T-cell (primary cell): Measurements from ENCODE around the gene ZFP57. TPM values are rescaled to one million over a fixed set of nuclear protein-coding genes. Genes with fewer than 3 reads are reported as not detected.

Source experiments
- ATAC-seq, 4 experiments: fragments of 200-7000 bp in 3 of 4; fragments of 150-1000 bp in 1 of 4; cut with Tn5 transposase; replicated peaks in 1 of 4; 1 replicate in 3 of 4; 2 replicates in 1 of 4; pipeline ENCODE4 v1.10.0; 2021; ENCODE audit warnings: moderate library complexity in 3 of 4, mild to moderate bottlenecking in 2 of 4, moderate number of reproducible peaks in 1 of 4
- CTCF ChIA-PET, 2 donors: fragments of 300-600 bp; sonication (Branson Sonifier 250); formaldehyde crosslinking; loops; one replicate each; lab custom pipeline; 2022; ENCODE audit warnings: antibody characterized with exemption in 2 of 2; lab: Charles Lee
- POLR2A ChIA-PET, 2 donors: fragments of 300-600 bp; sonication (Branson Sonifier 250); formaldehyde crosslinking; loops; one replicate each; lab custom pipeline; 2022; ENCODE audit warnings: antibody characterized with exemption in 2 of 2; lab: Charles Lee
- DNase-seq, 35 experiments: peaks; one replicate each; pipeline versions ENCODE4 v3.0.0 to v3.0.0-alpha.2; 2013 to 2023
- H3K27ac ChIP-seq: one replicate; pipeline ENCODE4 v1.5.1; 2013; ENCODE audit warnings: low read length
- H3K27me3 ChIP-seq, 2 experiments: replicated peaks in 1 of 2; 1 replicate in 1 of 2; 2 replicates in 1 of 2; pipeline versions ENCODE4 v1.6.1 to v1.7.0; 2013; ENCODE audit warnings: low read length in 1 of 2, mixed read lengths in 1 of 2; ENCODE audit not compliant: control insufficient read depth in 2 of 2, insufficient read depth in 2 of 2; ENCODE audit errors: extremely low read depth in 1 of 2
- H3K36me3 ChIP-seq, 2 donors: 1 replicate in 1 of 2; 2 replicates in 1 of 2; pipeline versions ENCODE4 v1.6.1 to v1.7.0; 2013; ENCODE audit warnings: low read length in 1 of 2; ENCODE audit not compliant: control insufficient read depth in 2 of 2, insufficient read depth in 1 of 2; ENCODE audit errors: extremely low read depth in 1 of 2
- H3K4me1 ChIP-seq, 2 experiments: 1 replicate in 1 of 2; 2 replicates in 1 of 2; pipeline versions ENCODE4 v1.6.1 to v1.7.0; 2013; ENCODE audit warnings: low read length in 2 of 2, mixed read lengths in 1 of 2; ENCODE audit not compliant: insufficient read depth in 2 of 2, control insufficient read depth in 1 of 2; ENCODE audit errors: extremely low read depth in 1 of 2
- H3K4me3 ChIP-seq, 2 donors: 1 replicate in 1 of 2; 2 replicates in 1 of 2; pipeline versions ENCODE4 v1.5.1 to v1.7.0; 2013; ENCODE audit warnings: mild to moderate bottlenecking in 2 of 2, low read length in 1 of 2, moderate library complexity in 1 of 2; ENCODE audit not compliant: control insufficient read depth in 1 of 2; ENCODE audit errors: extremely low read depth in 1 of 2
- H3K9me3 ChIP-seq: 2 replicates; pipeline ENCODE4 v1.7.0; 2013
- H3K27ac Mint-ChIP-seq, 2 donors: one replicate each; pipeline ENCODE4 v1.8.0; 2020 to 2021; ENCODE audit warnings: mild to moderate bottlenecking in 2 of 2, mixed read lengths in 2 of 2
- H3K27me3 Mint-ChIP-seq, 2 donors: one replicate each; pipeline ENCODE4 v1.8.0; 2021 to 2022; ENCODE audit warnings: mixed read lengths in 2 of 2
- H3K36me3 Mint-ChIP-seq: one replicate; pipeline ENCODE4 v1.8.0; 2021; ENCODE audit warnings: mixed read lengths
- H3K4me1 Mint-ChIP-seq, 3 donors: one replicate each; pipeline ENCODE4 v1.8.0; 2020 to 2022; ENCODE audit warnings: mixed read lengths in 3 of 3, mild to moderate bottlenecking in 1 of 3
- H3K4me3 Mint-ChIP-seq, 3 donors: one replicate each; pipeline ENCODE4 v1.8.0; 2020 to 2022; ENCODE audit warnings: mild to moderate bottlenecking in 3 of 3, mixed read lengths in 3 of 3, moderate library complexity in 3 of 3
- H3K9me3 Mint-ChIP-seq, 3 donors: one replicate each; pipeline ENCODE4 v1.8.0; 2020 to 2022; ENCODE audit warnings: mixed read lengths in 3 of 3
- WGBS: methylation state at CpG from one replicate; pipeline ENCODE4 v1.1.5; 2013; ENCODE audit warnings: missing lambda C conversion rate; ENCODE audit not compliant: insufficient coverage; 5-methylcytosine and 5-hydroxymethylcytosine counted together
- total RNA-seq, 35 experiments: library from RNA in 6 of 35; stranded (reverse) in 6 of 35; fragments of 120-200 nt in 1 of 35; gene quantifications; one replicate each; pipeline versions ENCODE4 v1.2.1 to v1.2.4 and lab custom pipeline; 2013 to 2026

The ZFP57 gene
- total RNA-seq, 5 donors from 2014 or later (not counting 1 experiment from before 2014, with no cell fraction given): 1.0 TPM; not detected in 4

DNA sequence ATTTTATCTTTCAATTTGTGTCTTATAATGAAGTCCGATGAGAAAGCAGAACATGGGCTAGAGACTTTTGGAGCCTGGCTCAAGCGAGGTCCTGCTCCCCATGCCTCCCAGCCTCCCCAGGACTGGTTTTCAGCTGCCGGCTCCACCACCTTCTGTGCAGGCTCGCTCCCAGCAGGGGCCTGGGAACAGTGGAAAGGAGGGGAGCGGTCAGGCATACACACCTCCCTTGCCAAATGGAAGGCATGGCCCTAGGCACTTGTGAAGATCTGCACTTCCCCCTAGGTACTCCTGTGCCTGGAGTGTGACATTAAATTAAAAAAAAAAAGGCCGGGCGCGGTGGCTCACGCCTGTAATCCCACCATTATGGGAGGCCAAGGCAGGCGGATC lies 28.8 kb downstream of the ZFP57 start:
- Histone ChIP-seq H3K36me3 (no peaks in the 10 kb centered on the region), H3K27ac (no peak overlapping the region), H3K4me1 (peaks cover 6 to 16% of the 10 kb centered on the region in 2 experiments), H3K27me3 (peaks cover 5 to 14% of the 10 kb centered on the region in 2 experiments), H3K9me3 (no peaks in the 10 kb centered on the region), H3K4me3 (no peak overlapping the region)
- WGBS: 74% methylated on average over 4 of the region's 10 CpGs
- ChIA-PET CTCF (interaction anchor here (1.0 to 2.9 kb wide), 3 partner anchors 10 to 100 kb away, joined by 3 to 23 read pairs (median 4); no protein-coding TSS in a partner anchor), POLR2A (no interaction called here)
- no peak overlapping the region for H3K4me3 Mint-ChIP-seq
- H3K36me3 Mint-ChIP-seq: no peaks in the 10 kb centered on the region
- no peaks in the 10 kb centered on the region for H3K9me3 Mint-ChIP-seq
- peaks cover 10 to 17% (median 13%) of the 10 kb centered on the region in 3 donors for H3K4me1 Mint-ChIP-seq
- ATAC-seq (no peak), DNase-seq (no peak)
- H3K27ac Mint-ChIP-seq: no peak overlapping the region
- H3K27me3 Mint-ChIP-seq: peaks cover 16% of the 10 kb centered on the region in 2 donors

DNA sequence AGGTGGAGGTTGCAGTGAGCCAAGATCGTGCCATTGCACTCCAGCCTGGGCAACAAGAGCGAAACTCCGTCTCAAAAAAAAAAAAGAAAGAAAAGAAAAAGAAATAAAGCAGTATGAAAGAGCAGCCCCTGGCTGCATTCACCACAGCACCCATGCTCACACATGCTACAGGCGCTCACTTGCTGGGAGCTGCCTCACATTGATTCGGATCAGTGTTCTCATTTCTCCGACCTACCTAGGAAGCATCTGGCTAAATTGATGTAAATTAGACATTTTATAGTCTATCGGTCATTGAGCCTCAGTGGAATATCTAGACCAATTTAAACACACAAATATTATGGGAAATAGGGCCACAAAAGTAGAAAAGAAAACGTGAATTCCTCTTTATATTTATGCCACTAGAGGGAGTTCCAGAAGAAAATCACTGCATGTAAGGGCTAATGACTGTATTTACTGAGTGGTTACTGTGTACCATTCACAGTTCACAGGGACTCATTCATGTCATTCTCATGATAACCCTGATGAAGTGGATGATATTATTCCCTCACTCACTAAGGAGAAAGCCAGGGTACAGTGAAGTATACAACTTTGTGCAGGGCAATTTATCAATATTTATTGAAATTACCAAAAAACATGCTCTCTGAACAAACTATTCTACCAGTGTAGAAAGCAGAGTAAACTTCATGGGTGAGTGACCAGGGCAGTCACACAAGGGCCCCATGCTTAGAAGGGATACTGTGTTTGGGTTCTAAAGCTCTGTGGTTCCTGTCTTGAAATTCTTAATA lies 29.3 kb downstream of the ZFP57 start:
- Mint-ChIP-seq H3K27me3 (peaks cover 12 to 16% of the 10 kb centered on the region in 2 donors), H3K36me3 (no peaks in the 10 kb centered on the region), H3K4me3 (no peak overlapping the region), H3K4me1 (peaks cover 10 to 17% (median 13%) of the 10 kb centered on the region in 3 donors), H3K27ac (no peak overlapping the region), H3K9me3 (no peaks in the 10 kb centered on the region)
- Histone ChIP-seq H3K27me3 (peaks cover 5 to 9% of the 10 kb centered on the region in 2 experiments), H3K4me3 (no peak overlapping the region), H3K9me3 (no peaks in the 10 kb centered on the region), H3K36me3 (no peaks in the 10 kb centered on the region), H3K4me1 (peaks cover 6 to 16% of the 10 kb centered on the region in 2 experiments), H3K27ac (no peak overlapping the region)
- ATAC-seq (no peak), DNase-seq (peak in 1 of 35 experiments; percentile 63)
- ChIA-PET POLR2A (no interaction called here), CTCF (interaction anchor here (0.7 to 2.9 kb wide), 4 partner anchors 10 to 313 kb away, joined by 3 to 23 read pairs (median 12); no protein-coding TSS in a partner anchor)
- no CpG with 5 or more reads among the region's 8 CpGs for WGBS

DNA sequence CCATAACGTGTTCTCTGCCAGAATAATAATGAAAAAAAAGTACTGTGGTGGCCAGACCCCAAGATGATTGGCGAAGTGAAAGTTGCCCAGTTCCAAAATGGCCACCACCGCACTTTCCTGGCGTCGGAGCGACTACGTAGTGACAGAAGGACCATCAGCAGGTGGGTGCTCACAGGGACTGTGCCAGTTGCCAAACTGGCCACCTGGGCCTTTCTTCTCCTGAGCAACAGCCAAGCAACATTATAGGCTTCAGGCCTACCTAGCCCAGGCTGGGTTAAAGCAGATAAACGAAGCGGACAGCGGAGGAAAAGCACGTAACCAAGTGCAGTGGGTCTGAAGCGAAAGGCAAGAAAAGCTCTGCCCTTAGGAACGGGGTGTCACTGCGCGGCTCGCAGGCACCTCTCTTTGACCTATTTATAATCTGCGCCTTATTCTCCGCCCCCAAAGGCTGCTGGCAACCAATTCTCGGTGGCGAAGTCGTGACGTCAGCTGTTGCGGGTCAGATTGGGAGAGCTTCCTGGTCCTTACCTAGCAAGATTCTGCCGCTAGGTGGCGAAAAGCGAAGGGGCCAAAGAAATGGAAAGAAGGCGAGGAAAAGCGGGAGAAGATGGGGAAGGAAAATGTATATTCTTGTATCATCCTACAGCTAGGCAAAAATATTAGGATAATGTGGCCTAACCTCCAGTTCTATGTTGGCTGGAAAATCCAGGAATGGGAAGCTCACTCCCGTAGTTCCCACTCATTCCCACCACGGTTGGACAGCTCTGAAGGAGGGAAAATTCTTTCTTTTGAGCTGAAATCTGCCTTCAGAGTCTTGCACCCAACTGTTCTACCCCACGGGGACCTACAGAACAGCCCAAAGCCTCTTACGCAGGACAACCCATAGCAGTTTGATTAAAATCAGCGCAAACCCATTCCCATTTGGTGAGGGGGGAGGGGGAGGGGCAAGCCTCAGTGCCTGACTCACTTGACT lies 31.0 kb downstream of the ZFP57 start:
- DNase-seq (peak; percentile 92 to 99 (median 98)), ATAC-seq (peak; percentile 93 to 97 (median 96))
- Mint-ChIP-seq H3K9me3 (no peaks in the 10 kb centered on the region), H3K4me1 (peaks cover 10 to 17% (median 13%) of the 10 kb centered on the region in 3 donors), H3K36me3 (no peaks in the 10 kb centered on the region), H3K27me3 (peaks cover 4 to 6% of the 10 kb centered on the region in 2 donors), H3K4me3 (peak overlapping the region; percentile 83 to 96 (median 93)), H3K27ac (peak overlapping the region; percentile 99 to 100)
- Histone ChIP-seq H3K36me3 (no peaks in the 10 kb centered on the region), H3K4me1 (peaks cover 6 to 16% of the 10 kb centered on the region in 2 experiments), H3K27me3 (peaks cover 0 to 5% of the 10 kb centered on the region in 2 experiments), H3K27ac (peak overlapping the region; percentile 99), H3K4me3 (peak overlapping the region; percentile 81 to 89), H3K9me3 (no peaks in the 10 kb centered on the region)
- ChIA-PET CTCF (interaction anchor here (0.7 to 2.4 kb wide), 15 partner anchors 8 to 1089 kb away, joined by 3 to 21 read pairs (median 4); partner anchors contain the start of gene GABBR1 (in 1 of the 2)), POLR2A (interaction anchor here in 1 of 2 donors (0.6 to 2.0 kb wide), 3 partner anchors 8 to 567 kb away, joined by 3 to 6 read pairs (median 3); no protein-coding TSS in a partner anchor)
- WGBS: 0% methylated on average over 14 of the region's 33 CpGs

DNA sequence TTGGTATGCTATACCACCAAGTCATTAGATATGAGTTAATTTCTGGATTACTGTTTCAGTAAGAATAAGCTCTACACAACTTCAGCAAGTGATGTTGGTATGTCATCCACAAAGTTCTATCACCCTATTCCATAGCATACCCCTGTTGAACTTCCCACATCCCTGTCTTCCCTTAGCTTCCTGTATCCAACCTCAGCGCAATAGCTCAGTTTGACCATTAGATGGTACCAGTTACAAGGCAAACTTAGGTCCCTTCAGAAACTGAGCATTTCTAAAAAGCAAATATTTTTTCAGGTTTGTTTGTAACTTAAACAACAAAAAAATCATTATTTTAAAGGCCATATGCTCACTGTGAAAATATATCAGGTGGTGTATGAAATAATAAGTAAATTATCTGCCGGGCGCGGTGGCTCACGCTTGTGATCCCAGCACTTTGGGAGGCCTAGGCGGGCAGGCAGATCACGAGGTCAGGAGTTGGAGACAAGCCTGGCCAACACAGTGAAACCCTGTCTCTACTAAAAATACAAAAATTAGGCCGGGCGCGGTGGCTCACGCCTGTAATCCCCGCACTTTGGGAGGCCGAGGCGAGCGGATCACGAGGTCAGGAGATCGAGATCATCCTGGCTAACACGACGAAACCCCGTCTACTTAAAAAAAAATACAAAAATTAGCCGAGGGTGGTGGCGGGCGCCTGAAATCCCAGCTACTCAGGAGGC lies 32.9 kb downstream of the ZFP57 start:
- WGBS: 92% methylated on average over 23 of the region's 23 CpGs
- H3K27ac ChIP-seq: no peak overlapping the region
- ATAC-seq (no peak), DNase-seq (no peak)
- peaks cover 6 to 16% of the 10 kb centered on the region in 2 experiments for H3K4me1 ChIP-seq
- Mint-ChIP-seq H3K4me3 (peak overlapping the region in 1 of 3 donors; percentile 83), H3K27me3 (no peaks in the 10 kb centered on the region), H3K27ac (no peak overlapping the region), H3K4me1 (peaks cover 11 to 26% (median 14%) of the 10 kb centered on the region in 3 donors), H3K36me3 (no peaks in the 10 kb centered on the region), H3K9me3 (no peaks in the 10 kb centered on the region)
- H3K9me3 ChIP-seq: no peaks in the 10 kb centered on the region
- POLR2A ChIA-PET: no interaction called here
- no peak overlapping the region for H3K4me3 ChIP-seq
- CTCF ChIA-PET: interaction anchor here in 1 of 2 donors (1.2 to 2.4 kb wide), 2 partner anchors 14 to 15 kb away, joined by 3 to 10 read pairs; partner anchors contain the start of gene GABBR1
- H3K27me3 ChIP-seq: peaks cover 0 to 3% of the 10 kb centered on the region in 2 experiments
- H3K36me3 ChIP-seq: no peaks in the 10 kb centered on the region

GRCh38 chr6:29641430-29642148 lies 39.4 kb downstream of the ZFP57 start:
- Mint-ChIP-seq H3K27ac (peak overlapping the region; percentile 99 to 100), H3K4me1 (peaks cover 19 to 22% (median 22%) of the 10 kb centered on the region in 3 donors), H3K9me3 (no peaks in the 10 kb centered on the region), H3K27me3 (no peaks in the 10 kb centered on the region), H3K4me3 (peak overlapping the region in 2 of 3 donors; percentile 58), H3K36me3 (no peaks in the 10 kb centered on the region)
- Histone ChIP-seq H3K27me3 (no peaks in the 10 kb centered on the region), H3K4me3 (no peak overlapping the region), H3K27ac (peak overlapping the region; percentile 55), H3K4me1 (peaks cover 17 to 20% of the 10 kb centered on the region in 2 experiments), H3K9me3 (no peaks in the 10 kb centered on the region), H3K36me3 (no peaks in the 10 kb centered on the region)
- CTCF ChIA-PET: interaction anchor here (0.7 to 2.1 kb wide), 4 partner anchors 9 to 61 kb away, joined by 3 to 23 read pairs (median 12); no protein-coding TSS in a partner anchor
- peak in 15 of 35 experiments; percentile 14 to 60 (median 29) for DNase-seq
- ATAC-seq: peak; percentile 92 to 98 (median 98)
- POLR2A ChIA-PET: interaction anchor here in 1 of 2 donors (1.3 kb wide), 1 partner anchor 8 kb away, joined by 6 read pairs; no protein-coding TSS in a partner anchor
- WGBS: 0% methylated on average over 2 of the region's 3 CpGs
